Myocyte (in vitro differentiated cells): ENCODE measurements around the gene RAB10. TPM values are rescaled to one million over a fixed set of nuclear protein-coding genes. Genes with fewer than 3 reads are reported as not detected.
"Not testable (repeated sequence)": the region's sequence is repeated elsewhere in the genome, so short reads cannot be mapped to it uniquely, and the experiment has no call there.

ENCODE experiments used
- DNase-seq: peaks from one replicate; pipeline ENCODE4 v3.0.0-alpha.2; 2012; ENCODE audit warnings: low read depth
- total RNA-seq: library from RNA; depleted of rRNA; stranded (reverse); fragments of >200 nt; gene quantifications from 2 replicates; pipeline ENCODE4 v1.2.3, GENCODE V29; 2014

Gene RAB10
- total RNA-seq, 1 donor from 2014 or later: 157 TPM

DNA sequence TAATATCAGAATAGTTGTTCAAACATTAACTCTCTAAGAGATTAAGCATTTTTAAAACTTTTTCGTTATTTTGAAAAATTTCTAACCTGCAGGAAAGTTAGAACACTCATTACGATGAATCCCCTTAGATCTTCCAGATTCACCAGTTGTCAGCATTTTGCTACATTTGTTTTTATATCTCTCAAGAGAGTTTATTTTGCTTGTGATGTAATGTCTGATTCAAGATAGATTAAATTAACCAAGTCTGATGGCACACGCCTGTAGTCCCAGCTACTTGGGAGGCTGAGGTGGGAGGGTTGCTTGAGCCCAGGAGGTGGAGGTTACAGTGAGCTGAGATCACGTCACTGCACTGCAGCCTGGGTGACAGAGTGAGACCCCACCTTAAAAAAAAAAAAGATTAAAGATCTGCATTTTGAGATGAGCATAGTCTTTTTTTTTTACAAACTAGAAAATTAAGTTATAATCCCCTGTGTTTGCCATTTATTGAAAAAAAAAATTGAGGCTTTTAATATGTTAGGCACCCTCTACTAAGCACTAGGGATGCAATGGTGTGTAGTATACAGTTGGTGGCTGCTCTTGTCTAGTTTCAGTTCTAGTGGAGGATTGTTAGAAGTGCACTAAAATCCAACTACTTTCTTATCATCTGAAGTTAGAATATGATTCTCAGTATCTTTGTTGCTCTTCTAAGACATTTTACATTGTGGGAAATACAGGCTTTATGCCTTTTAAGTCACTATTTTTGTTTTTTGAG, 20.9 kb downstream of the RAB10 start:
- DNase-seq: no peak

DNA sequence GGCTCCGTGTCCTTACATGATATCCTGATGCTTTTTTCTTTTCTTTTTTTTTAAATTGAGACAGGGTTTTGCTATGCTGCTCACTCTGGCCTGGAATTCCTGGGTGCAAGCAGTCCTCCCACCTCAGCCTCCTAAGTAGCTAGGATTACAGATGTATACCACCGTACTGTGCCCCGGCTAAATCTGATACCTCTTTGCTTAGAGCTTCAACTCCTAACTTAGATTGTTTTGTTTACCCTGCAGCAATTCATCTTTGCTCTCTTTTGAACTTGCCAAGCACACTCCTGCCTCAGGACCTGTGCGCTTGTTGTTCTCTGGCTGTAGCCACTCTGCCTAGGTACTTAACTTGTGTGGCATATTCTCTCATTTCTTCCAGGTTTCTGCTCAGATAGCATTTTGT, 24.5 kb downstream of the RAB10 start:
- no peak for DNase-seq

DNA sequence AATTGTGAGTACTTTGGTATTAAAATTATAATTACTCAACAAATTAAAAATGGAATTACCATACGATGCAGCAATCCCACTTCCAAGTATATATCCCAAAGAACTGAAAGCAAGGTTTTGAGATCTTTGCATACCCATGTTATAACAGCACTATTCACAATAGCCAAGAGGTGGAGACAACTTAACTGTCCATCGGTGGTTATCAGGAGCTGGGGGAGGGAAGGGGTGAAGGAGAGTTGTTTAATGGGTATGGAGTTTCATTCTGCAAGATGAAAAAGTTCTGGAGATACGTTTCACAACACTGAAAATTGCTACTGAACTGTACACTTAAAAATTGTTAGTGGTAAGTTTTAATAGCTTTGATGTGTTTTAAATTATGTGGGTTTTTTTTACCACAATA, 25.7 kb downstream of the RAB10 start:
- DNase-seq: no peak

DNA sequence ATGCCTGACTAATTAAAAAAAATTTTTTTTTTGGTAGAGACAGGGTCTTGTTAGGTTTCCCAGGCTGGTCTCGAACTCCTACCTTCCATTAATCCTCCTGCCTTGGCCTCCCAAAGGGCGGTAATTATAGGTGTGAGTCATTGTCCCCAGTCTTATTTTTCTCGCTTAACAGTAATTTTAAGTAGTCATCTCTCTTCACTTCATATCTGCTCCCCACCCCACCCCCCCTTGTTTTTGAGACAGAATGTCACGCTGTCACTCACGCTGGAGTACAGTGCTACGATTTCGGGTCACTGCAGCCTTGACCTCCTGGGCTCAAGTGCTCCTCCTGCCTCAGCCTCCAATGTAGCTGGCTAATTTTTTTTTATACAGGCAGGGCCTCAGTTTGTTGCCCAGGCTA, 27.7 kb downstream of the RAB10 start:
- no peak for DNase-seq

DNA sequence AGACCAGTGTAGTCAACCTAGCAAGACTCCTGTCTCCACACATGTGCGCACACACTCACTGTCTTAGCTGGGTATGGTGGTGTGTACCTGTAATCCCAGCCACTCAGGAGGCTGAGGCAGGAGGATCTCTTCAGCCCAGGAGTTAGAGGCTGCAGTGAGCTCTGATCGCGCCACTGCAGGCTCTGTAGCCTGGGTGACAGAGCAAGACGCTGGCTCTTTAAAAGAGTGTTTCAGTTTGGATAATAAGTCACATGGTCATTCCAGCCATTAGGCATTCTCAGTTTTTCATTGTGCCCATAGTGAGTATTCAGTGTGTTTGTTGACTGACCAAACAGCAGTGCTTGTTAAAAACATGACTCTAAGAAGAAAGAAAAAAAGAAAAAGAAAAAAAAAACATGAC, 31.0 kb downstream of the RAB10 start:
- no peak for DNase-seq

DNA sequence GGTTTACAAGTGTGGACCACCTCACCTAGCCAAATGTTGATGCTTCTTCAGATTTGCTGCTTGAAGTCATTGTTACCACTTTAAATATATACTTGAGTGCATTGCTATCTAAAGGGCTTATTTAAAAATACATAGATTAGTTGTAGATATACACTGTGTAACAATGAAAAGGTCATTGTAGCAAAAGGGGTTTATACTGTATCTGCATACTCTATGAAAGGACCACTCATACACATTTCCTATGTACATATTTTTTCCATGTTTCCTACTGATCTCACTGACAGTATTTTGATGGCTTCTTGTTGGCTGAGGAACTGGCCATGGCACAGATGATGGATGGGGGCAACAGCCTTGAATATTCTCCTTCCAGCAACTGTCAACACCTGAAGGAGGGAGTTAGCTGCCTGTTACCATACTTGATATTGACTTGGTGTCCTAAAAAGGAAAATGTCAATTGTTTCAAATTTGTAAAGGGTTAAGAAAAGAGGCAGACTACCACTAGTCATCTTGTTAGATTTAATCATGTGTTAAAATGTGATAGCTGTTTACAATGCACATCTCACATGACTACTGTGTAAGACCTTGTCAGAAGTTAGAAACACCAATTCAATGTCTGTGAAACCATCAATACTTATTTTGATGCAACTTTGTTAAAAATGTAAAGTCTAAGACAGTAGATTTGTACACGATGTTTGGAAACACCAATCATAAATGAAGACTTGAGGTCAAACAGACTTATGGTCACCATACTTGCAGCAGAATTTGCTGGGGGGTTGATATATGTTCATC, 33.5 kb downstream of the RAB10 start:
- DNase-seq: no peak

DNA sequence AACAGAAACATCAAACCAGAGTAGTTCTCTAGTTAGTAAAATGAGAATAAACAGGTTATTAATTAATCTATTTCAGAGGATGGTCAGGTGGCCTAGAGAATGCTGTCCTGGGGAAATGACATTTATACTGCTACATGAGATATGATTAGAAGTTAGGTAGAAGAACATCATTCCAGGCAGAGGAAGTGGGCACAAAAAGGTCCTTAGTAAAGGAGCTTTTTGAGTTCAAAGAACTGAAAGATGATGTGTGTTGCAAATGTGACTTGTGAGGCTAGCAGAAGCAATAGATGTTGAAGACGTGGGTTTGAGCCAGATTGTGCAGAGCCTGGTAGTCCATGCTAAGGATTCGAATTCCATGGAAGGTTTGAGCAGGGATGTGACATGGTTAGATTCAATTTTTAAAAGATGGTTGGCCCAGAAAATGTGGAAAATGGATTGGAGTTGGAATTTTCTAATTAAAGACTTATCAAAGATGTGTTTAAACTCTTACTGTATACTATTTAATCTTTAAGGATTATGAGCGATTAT, 34.2 kb downstream of the RAB10 start:
- DNase-seq: no peak

DNA sequence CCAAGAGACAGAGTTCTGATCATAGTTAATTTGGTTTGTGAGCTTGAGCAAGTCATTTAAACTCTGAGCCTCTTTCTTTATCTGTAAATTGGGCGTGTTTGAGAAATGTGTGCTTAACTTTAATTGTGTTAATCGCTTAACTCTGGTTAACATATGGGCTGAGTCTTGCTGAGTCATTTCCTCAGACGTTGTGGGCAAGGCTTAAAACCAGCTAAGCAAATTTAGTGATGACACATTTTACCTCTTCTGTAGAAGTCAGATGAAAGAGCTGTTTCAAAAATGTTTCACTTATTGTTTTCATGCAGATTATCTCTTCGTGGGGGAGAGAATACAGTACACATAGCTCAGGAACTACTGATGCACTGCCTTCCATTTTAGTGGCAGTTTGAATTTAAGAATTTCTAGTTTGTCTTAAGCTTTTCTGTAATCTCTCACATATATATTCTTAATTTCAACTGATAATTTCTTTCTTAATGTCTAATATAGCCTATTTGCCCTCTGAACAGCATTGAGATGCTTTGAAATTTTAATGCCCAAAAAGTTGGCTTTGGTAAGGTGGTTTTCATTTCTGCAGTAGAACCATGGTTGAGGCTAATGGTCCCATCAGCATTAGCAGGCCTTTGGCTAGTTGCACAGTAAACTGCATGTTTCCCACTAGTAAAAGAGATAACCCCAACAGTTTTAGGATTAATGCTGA, 34.9 kb downstream of the RAB10 start:
- peak; percentile 44 for DNase-seq

DNA sequence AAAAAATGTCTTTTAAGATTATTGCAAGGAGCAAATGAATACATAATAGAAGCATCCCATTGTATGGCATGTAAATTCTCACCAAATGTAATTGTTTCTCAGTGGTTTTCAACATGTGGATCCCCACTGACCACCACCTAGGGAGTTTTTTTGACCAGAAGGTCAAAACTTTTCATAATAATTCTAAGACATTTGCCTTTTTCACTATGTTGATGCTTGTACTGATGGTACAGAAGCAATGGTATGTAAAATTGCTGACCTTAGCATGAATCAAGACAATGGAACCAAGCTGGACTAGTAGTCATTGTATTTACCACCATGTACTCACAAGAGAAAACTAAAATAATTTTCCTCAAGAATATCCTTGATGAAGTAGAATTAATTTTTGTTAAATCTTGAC, 36.8 kb downstream of the RAB10 start:
- DNase-seq: no peak

DNA sequence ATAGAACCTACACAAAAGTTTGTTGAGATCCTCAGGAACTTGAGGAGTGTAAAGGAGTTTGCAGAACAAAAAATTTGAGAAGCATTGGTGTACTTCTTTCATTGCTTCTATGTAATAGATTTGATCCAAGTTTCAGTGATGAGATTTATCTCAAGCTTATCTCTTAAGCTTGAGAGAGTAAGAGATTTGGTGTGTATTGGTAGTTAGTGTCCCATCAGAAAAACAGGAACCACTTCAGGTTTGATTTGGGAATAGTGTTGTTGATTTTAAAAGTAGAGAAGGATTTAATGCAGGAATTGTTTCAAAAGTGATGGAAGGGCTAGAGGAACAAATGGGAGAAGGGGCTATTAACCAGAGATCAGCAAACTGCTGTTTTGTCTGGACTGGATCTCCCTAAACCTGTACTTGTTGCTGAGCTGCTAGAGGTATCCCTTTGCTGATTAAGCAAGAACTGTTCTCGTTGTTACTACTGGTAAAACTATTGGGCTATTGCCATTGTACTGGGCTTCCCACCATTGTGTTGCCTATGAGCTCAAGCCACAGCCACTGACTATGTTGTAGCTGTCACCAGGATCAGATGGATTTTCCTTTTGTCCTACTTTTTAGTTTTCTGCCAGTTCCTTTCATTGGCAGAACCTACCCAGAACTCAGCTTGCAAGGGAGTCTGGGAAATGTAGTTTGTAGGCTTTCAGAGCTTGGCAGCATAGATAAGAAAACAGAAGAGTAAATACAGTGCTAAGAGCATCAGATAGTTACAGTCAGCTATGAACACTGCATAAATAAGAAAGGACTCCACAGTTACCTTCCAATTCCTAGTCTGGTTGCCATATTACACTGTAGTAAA, 39.3 kb downstream of the RAB10 start:
- DNase-seq: no peak

DNA sequence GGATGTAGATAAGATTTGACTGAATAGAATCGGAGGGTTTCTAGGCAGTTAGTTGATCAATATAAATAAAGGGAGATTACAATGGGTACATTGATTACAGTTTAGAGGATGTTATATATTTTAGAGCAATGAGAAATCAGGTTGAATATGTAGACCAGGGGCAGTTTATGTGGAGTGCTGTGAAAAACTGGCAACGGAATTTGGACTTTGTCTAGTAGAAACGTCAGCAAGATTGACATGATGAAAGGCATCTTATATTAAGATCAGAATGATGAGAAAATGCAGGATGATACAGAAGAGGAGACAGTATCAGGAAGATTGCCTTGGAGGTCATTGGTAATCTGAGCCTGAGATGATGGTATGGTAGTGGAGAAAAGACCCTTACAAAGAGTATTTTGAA, 39.9 kb downstream of the RAB10 start:
- DNase-seq: no peak

DNA sequence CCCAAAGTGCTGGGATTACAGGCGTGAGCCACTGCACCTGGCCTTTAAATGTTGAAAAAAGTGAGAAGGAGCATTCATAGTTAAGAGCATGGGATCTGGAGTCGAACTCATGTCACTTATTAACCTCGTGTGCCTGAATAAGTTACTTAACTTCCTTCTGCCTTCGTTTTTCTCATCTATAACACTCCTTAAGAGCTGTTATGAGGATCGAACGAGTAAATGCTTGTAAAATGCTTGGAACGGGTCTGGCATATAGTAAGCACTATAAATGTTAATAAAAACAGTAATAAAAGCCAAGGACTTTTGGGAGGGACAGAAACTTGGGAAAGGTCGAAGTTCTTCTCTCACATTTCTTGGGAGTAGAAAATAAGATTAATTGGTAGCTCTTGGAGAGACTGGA, 40.8 kb downstream of the RAB10 start:
- DNase-seq: no peak

DNA sequence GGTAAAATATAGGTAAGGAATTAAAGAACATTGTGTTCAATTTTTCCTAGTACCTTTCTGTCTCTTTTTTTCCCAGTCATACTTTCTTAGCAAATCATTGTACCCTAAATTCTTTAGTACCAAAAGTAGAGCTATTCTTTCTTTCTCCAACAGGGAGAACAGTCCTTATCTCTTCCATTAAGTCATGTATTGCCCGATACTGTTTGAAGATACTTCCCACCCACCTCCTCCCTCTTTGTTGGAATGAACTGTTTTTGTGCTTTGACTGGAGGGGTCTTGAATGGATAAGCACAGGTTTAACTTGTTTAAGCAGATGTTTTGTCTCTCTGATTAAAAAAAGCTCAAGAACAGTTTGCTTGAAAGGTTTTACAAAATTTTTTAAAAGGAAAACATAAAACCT, 41.3 kb downstream of the RAB10 start:
- DNase-seq: no peak

DNA sequence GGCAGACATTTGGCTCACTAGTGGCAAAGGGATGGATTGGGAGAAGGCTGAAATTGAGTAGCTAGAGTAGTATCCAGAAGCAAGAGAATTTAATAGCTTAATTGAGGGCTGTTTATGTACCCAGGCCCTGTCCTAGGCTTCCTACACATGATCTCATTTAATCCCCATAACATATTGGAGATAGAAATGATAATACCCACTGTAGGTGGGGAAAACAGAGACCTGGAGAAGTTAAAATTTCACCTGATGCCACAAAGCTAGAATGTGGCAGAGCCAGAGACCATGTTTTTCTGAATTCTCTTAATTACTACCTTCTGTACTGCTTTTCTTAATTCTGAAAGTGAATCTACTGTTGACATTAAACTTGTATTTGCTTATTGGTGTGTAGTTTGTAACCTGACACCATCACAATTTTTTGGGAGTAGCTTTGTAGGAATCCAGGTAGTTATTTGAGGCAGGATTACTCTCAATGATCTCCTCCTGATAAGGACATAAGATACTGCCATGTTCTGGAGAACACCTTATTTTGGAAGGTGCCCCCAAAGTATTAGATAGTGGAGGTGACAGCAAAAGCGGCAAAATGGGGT, 42.2 kb downstream of the RAB10 start:
- no peak for DNase-seq

DNA sequence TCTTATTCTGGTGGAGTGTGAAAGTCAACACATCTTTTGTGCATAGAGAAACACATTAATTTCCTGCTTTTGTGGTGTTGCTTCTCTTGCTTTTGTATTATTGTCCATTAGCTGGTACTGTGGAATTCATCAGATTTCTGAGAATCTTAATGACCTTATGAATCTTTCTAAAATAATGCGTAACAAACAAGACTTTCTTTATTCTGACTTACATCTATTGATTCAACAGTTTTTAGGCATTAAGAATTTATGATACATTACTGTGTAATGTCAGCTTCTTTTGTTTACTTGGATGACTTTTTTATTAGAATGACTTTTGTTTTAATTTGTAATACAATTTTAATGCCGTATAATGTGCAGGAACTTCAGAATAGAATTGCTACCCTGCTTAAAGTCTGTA, 43.4 kb downstream of the RAB10 start:
- DNase-seq: no peak

DNA sequence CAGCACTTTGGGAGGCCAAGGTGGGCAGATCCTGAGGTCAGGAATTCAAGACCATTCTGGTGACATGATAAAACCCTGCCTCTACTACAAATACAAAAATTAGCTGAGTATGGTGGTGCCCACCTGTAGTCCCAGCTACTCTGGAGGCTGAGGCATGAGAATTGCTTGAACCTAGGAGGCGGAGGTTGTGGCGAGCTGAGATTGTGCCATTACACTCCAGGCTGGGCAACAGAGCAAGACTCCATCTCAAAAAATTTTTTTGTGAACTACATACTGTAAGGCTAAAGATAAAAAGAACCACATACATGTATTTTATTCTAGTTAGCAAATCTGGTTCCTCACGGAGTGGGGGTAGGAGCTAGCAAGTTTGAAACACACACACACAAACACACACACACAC, 45.1 kb downstream of the RAB10 start:
- DNase-seq: no peak

DNA sequence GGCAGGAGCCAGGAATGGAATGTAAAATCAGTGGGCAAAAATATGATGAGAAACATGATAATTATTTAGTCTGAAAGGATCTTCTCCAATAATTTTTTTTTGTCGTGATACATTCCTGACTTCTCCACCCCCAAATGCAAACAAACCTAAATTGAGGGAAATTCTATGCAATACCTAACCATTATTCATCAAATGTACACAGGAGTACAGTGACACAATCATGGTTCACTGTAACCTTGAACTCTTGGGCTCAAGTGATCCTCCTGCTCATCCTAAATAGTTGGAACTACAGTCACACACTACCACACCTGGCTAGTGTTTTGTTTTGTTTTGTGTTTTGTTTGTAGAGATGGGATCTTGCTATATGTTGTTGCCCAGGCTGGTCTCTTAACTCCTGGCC, 46.5 kb downstream of the RAB10 start:
- no peak for DNase-seq

DNA sequence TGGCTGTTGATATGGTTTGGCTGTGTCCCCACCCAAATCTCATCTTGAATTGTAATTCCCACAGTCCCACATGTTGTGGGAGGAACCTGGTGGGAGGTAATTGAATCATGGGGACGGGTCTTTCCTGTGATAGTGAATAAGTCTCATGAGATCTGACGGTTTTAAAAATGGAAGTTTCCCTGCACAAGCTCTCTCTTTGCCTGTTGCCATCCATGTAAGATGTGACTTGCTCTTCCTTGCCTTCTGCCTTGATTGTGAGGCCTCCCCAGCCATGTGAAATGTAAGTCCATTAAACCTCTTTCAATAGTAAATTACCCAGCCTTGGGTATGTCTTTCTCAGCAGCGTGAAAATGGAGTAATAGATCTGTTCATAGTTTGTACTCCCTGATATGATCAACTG, 47.0 kb downstream of the RAB10 start:
- DNase-seq: not testable (repeated sequence)

DNA sequence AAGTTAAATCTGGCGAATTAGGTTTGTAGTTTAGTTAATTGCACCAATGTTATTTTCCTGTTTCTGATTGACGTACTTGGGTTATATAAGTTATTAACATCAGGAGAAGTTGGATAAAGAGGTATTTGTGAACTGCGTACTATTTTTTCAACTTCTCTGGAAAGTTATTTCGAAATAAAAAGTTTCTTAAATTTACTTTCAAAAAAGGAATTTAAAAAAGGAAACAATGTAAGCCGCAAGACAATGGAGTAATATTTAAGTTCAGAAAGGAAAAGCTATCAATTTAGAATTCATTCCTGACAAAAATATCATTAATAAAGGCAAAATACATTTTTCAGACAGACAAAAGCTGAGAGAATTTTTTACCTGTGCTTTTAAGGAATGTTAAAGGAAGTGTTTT, 47.7 kb downstream of the RAB10 start:
- DNase-seq: no peak

DNA sequence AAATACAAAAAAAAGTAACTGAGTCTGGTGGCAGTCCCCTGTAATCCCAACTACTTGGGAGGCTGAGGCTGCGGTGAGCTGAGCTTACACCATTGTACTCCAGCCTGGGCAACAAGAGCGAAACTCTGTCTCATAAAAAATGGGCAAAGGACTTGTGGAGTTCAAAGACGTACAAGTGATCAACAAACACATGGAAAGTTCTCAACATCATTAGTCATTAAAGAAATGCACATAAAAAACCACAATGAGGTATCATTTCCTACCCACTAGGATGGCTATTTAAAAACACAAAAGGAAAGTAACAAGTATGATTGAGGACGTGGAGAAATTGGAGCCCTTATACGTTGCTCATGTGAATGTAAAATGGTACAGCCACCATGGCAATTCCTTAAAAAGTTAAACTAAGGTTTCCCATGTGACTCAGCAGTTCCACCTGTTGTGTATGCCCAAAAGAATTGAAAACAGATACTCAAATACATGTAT, 52.3 kb downstream of the RAB10 start:
- DNase-seq: peak; percentile 58

DNA sequence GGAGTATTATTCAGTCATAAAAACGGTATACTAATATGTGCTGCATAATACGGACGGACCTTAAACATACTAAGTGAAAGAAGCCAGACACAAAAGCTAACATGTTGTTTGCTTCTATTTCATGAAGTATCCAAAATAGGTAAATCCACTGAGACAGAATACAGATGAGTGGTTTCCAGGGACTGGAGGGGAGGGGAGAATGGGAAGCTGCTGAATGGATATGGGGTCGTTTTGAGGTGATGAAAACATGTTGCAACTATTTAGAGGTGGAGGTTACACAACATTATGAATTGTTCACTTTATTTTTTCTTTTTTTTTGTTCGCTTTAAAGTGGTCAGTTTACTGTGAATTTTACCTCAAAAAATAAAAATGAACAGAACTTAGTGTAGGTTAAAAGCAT, 52.9 kb downstream of the RAB10 start:
- no peak for DNase-seq
